ENCODE results near the gene METTL26. TPM values are rescaled to one million over a fixed set of nuclear protein-coding genes. Genes with fewer than 3 reads are reported as not detected.

Gene METTL26
- total and polyA plus RNA-seq, 2 of the 8 experiments (the other 6 are each of a cell fraction or from before 2014, with no cell fraction given) = 100 to 186 TPM

DNA sequence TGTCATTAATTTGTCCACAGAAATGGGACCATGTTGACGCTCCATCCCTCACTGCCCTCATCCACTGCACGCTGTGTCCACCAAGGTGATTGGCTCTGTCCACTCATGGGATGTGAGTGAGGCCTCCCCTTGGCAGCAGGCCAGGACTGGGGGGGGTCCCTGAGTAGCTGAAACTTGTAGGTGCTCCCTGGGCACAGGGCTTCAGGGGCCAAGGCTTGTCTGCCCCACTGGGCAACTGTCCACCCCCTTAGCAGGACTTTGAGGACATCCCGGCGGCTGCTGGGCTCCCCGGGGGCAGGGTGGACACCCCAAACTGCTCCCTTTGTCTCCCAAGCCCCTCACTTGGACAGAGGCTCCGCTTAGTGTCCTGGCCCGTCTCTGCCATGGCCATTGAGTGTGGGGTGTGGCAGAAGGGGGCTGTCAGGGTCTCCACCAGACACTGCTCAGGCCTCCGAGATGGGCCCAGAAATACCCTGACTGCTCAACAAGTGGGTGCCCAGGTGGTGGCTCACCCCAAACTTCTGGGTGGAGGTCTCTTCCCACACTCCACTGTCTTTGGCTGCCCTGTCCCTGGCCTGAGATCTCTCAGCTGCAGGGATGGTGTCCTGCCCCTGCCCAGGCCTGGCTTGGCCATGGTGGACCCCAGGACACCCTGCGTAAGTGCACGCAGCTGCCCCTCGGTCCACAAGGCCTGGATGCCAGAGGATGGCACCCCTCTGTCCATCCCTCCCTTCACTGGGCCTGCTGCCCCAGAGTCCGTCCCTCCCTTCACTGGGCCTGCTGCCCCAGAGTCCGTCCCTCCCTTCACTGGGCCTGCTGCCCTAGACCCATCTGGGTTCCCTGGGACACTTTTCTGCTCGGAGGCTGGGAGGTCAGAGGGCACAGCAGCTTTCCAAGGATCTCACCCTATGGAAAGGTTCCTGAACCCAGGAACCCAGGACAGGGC, 49.2 kb downstream of the METTL26 start:
- TF ChIP-seq SIN3A (conservative IDR thresholded peaks at IDR 0.05 in 1 of 2, IDR thresholded peaks at IDR 0.05 in 1 of 2; ENCODE audit: low read depth in 1 of 2, low read length in 2 of 2) = no peak
- peak in 1 of 2 experiments; percentile 45; a peak in 2 of 3 replicates for TF ChIP-seq POLR2A (IDR thresholded peaks at IDR 0.05; ENCODE audit: control extremely low read depth in 1 of 2, low read depth in 2 of 2, low read length in 2 of 2)
- TF ChIP-seq ZNF274 (IDR thresholded peaks at IDR 0.05; ENCODE audit: borderline replicate concordance, extremely low read depth, low read length) = no peak
- CTCF ChIA-PET (ENCODE audit: partially characterized antibody) = interaction anchor here (0.6 to 4.3 kb wide), 6 partner anchors 9 to 295 kb away, joined by 3 to 30 read pairs (median 3); no protein-coding TSS in a partner anchor
- 85% methylated on average over 14 of the region's 14 CpGs; no CpG with 5 or more reads in 1 of the 2 experiments for WGBS, 2 experiments (ENCODE audit: extremely low coverage in 1 of 2, insufficient coverage in 1 of 2, insufficient read length in 1 of 2, insufficient replicate concordance in 2 of 2, low coverage in 1 of 2, low lambda C conversion rate in 2 of 2, missing lambda C conversion rate in 1 of 2)
- Histone ChIP-seq H2AFZ (ENCODE audit: low read length) (no peak overlapping the region), H2AK5ac (ENCODE audit: low read depth, low read length) (peak overlapping the region; percentile 56; the same call in 1 of the 2 replicates), H2BK20ac (ENCODE audit: low read length) (no peak overlapping the region), H3K36me3 (ENCODE audit: control insufficient read depth in 2 of 4, insufficient read depth in 4 of 4, low read length in 3 of 4) (no peaks in the 10 kb centered on the region), H3K27me3 (replicated peaks in 1 of 4; ENCODE audit: control insufficient read depth in 3 of 4, extremely low read depth in 1 of 4, insufficient read depth in 3 of 4, low read length in 3 of 4) (peaks cover 0 to 37% (median 27%) of the 10 kb centered on the region in 4 experiments; a peak in 5 of 7 replicates), H2BK5ac (ENCODE audit: low read depth, low read length) (no peak overlapping the region), H3K56ac (replicated peaks; ENCODE audit: insufficient read length, low read depth, low read length) (no peak overlapping the region), H3K79me2 (ENCODE audit: control insufficient read depth in 1 of 2, insufficient read depth in 2 of 2, low read length in 2 of 2) (peaks cover 0 to 15% of the 10 kb centered on the region in 2 experiments; a peak in 2 of 4 replicates), H3K9me3 (ENCODE audit: insufficient read depth in 2 of 2, low read depth in 1 of 2, low read length in 1 of 2) (no peaks in the 10 kb centered on the region), H3K23ac (ENCODE audit: insufficient read length) (no peak overlapping the region), H4K8ac (ENCODE audit: extremely low read depth, insufficient read depth, low read length) (no peak overlapping the region), H3K4me2 (ENCODE audit: insufficient read depth in 1 of 2, low read depth in 2 of 2, low read length in 2 of 2) (no peak overlapping the region), H3K14ac (ENCODE audit: insufficient read length) (no peak overlapping the region), H3K4me3 (ENCODE audit: extremely low read depth in 1 of 4, insufficient read depth in 2 of 4, low read depth in 3 of 4, low read length in 4 of 4) (no peak overlapping the region), H3K27ac (ENCODE audit: low read depth, low read length) (no peak overlapping the region), H2BK12ac (ENCODE audit: low read depth, low read length) (0 out of 2 replicates have a peak overlapping the region, but pooled peaks have one; percentile 50), H3K23me2 (ENCODE audit: low read depth, low read length) (peaks cover 12% of the 10 kb centered on the region), H4K20me1 (replicated peaks in 1 of 2; ENCODE audit: control insufficient read depth in 1 of 2, insufficient read depth in 2 of 2, low read length in 2 of 2) (peaks cover 12 to 34% of the 10 kb centered on the region in 2 experiments), H3K4ac (replicated peaks; ENCODE audit: insufficient read length, low read depth, low read length) (peak overlapping the region; percentile 11), H4K5ac (ENCODE audit: insufficient read length, low read depth, low read length) (no peak overlapping the region), H3K9ac (replicated peaks in 1 of 4; ENCODE audit: extremely low read depth in 1 of 4, low read depth in 3 of 4, low read length in 3 of 4) (no peak overlapping the region), H3K18ac (ENCODE audit: extremely low read depth, low read length) (no peak overlapping the region), H3K4me1 (replicated peaks in 1 of 4; ENCODE audit: control insufficient read depth in 3 of 4, insufficient read depth in 4 of 4, low read length in 3 of 4) (peaks cover 0 to 33% (median 23%) of the 10 kb centered on the region in 4 experiments; a peak in 6 of 7 replicates), H3K79me1 (ENCODE audit: low read depth, low read length) (peaks cover 8% of the 10 kb centered on the region; the same call in 1 of the 2 replicates), H2BK120ac (replicated peaks; ENCODE audit: low read depth, low read length) (no peak overlapping the region), H2BK15ac (ENCODE audit: low read length) (no peak overlapping the region), H4K91ac (replicated peaks; ENCODE audit: insufficient read length, low read length) (no peak overlapping the region)
- POLR2A ChIA-PET (ENCODE audit: partially characterized antibody) = interaction anchor here (0.6 to 2.3 kb wide), 14 partner anchors 8 to 134 kb away, joined by 3 to 9 read pairs (median 4); partner anchors contain the start of genes ANTKMT, METTL26, NHLRC4 and WFIKKN1
- DNase-seq (ENCODE audit: low read depth in 1 of 2, low spot score in 2 of 2) (no peak), FAIRE-seq (no peak)

Data from H1 (cell line).